Activated naive CD4-positive, alpha-beta T cell treated with anti-CD3 and anti-CD28 coated beads for 36 hours (primary cell): Measurements from ENCODE around the gene COL19A1. TPM values are rescaled to one million over a fixed set of nuclear protein-coding genes. Genes with fewer than 3 reads are reported as not detected.

ENCODE experiments used
- CTCF ChIA-PET: fragments of 350-600 bp; sonication (Branson Sonifier 250); formaldehyde crosslinking; loops from one replicate; lab custom pipeline; 2021; ENCODE audit warnings: antibody characterized with exemption; lab: Charles Lee
- DNase-seq: peaks from one replicate; pipeline ENCODE4 v3.0.0-alpha.2; 2020
- H3K27ac Mint-ChIP-seq: one replicate; pipeline ENCODE4 v1.8.0; 2021; ENCODE audit warnings: mild to moderate bottlenecking, mixed read lengths
- H3K27me3 Mint-ChIP-seq: one replicate; pipeline ENCODE4 v1.8.0; 2021; ENCODE audit warnings: low read depth, mixed read lengths
- H3K36me3 Mint-ChIP-seq: one replicate; pipeline ENCODE4 v1.8.0; 2021; ENCODE audit warnings: low read depth, mixed read lengths
- H3K4me1 Mint-ChIP-seq: one replicate; pipeline ENCODE4 v1.8.0; 2021; ENCODE audit warnings: low read depth, mixed read lengths
- H3K4me3 Mint-ChIP-seq: one replicate; pipeline ENCODE4 v1.8.0; 2021; ENCODE audit warnings: mild to moderate bottlenecking, moderate library complexity, mixed read lengths
- H3K9me3 Mint-ChIP-seq: one replicate; pipeline ENCODE4 v1.8.0; 2021; ENCODE audit warnings: mixed read lengths
- intact Hi-C: fragments of 100-400 bp; cut with micrococcal nuclease; formaldehyde crosslinking; loops from one replicate; pipeline ENCODE4 v1.15.1; 2023
- total RNA-seq, 2 experiments: library from RNA; stranded (reverse); gene quantifications; one replicate each; pipeline ENCODE4 v1.2.3, GENCODE V29; 2021

The COL19A1 gene
- total RNA-seq, 2 experiments from 2014 or later = 0.26 TPM; not detected in 1

DNA sequence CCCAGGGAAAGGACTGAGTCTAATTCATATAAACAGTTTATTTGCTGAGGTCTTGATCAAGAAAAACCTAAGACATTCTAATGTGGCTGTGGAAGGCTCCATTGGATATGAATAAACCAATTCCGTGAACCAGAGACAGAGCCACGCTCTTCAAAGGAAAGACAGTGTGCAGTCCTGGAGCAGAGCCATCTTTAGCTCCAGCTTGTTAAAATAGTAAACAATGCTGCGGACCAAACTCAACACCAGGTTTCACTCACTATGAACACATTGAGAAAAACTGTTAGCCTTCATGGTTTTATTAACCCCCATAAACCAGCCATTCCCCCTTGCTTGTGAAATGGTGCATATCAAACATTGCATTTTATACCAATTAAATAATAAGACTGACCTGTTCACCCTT, 374.7 kb downstream of the COL19A1 start:
- no peak overlapping the region for H3K27ac Mint-ChIP-seq
- no peaks in the 10 kb centered on the region for H3K4me1 Mint-ChIP-seq

DNA sequence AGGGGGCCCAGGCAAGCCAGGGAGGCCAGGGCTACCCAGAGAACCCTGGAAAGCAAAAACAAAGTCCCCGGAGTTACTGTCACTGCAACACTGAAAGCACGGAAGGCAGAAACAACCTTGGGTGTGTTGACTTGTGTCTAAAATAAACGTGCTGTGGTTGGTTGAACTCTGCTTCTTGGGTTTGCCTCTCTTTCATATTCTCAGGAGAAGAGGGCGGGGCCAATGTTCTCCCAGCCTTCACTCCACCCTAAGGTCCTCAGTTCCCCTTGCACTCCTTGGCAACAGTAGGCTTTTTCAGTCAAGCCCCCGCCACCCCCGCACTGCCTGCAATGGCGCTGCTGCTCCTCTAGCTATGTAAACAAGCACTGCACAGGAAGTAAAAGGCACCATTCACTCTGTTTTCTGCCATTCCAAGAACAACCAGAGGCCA, 375.6 kb downstream of the COL19A1 start:
- CTCF ChIA-PET = no interaction called here
- no peaks in the 10 kb centered on the region for H3K4me1 Mint-ChIP-seq
- H3K27ac Mint-ChIP-seq = no peak overlapping the region
- H3K4me3 Mint-ChIP-seq = no peak overlapping the region
- DNase-seq = no peak
- intact Hi-C loops = no loop called here
- no peaks in the 10 kb centered on the region for H3K9me3 Mint-ChIP-seq
- H3K36me3 Mint-ChIP-seq = no peaks in the 10 kb centered on the region
- peaks cover 3% of the 10 kb centered on the region for H3K27me3 Mint-ChIP-seq

More for the DNA sequence above, 374.7 kb downstream of the COL19A1 start:
- Mint-ChIP-seq H3K36me3 (no peaks in the 10 kb centered on the region), H3K27me3 (peaks cover 5% of the 10 kb centered on the region), H3K9me3 (no peaks in the 10 kb centered on the region), H3K4me3 (no peak overlapping the region)
- no peak for DNase-seq
- intact Hi-C loops = no loop called here
- CTCF ChIA-PET = interaction anchor here (0.7 kb wide), 1 partner anchor 20 kb away, joined by 3 read pairs; no protein-coding TSS in a partner anchor

DNA sequence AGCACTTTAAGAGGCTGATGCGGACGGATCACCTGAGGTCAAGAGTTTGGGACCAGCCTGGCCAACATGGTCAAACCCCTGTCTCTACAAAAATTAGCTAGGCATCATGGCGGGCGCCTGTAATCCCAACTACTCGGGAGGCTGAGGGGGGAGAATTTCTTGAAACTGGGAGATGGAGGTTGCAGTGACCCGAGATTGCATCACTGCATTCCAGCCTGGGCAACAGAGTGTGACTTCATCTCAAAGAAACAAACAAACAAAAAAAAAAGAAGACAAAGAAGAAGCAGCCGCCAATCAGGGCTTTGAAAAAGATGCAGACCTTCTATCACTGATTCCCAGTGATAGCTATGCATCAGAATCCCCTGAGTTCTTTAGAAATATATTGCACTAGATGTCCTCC, 379.8 kb downstream of the COL19A1 start:
- no peak overlapping the region for H3K4me3 Mint-ChIP-seq

DNA sequence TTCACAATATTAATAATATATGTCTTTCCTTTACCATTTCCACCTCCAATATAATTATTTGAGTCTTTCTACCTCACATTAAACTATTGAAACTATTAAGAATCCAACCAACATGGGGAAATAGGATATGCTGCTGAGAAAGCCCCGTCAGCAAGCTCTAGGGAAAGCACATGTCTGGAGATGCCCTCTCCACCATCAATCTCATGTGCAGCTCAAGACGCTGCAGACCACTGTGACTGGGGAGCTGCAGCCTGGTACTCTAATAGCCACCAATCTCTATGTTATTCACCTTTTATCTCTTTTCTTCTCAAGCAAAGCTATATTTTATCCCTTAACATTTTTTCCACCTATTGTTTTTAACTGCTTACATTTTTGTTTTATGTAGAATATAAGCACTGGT, 386.2 kb downstream of the COL19A1 start:
- intact Hi-C loops = no loop called here
- H3K4me3 Mint-ChIP-seq = no peak overlapping the region
- CTCF ChIA-PET = no interaction called here
- peaks cover 5% of the 10 kb centered on the region for H3K27me3 Mint-ChIP-seq
- H3K36me3 Mint-ChIP-seq = no peaks in the 10 kb centered on the region
- H3K27ac Mint-ChIP-seq = no peak overlapping the region
- no peak for DNase-seq
- no peaks in the 10 kb centered on the region for H3K4me1 Mint-ChIP-seq
- H3K9me3 Mint-ChIP-seq = no peaks in the 10 kb centered on the region

More for the DNA sequence above, 379.8 kb downstream of the COL19A1 start:
- no peaks in the 10 kb centered on the region for H3K9me3 Mint-ChIP-seq
- intact Hi-C loops = no loop called here
- no peak overlapping the region for H3K27ac Mint-ChIP-seq
- H3K4me1 Mint-ChIP-seq = no peaks in the 10 kb centered on the region
- CTCF ChIA-PET = no interaction called here
- no peak for DNase-seq
- peaks cover 3% of the 10 kb centered on the region for H3K27me3 Mint-ChIP-seq
- no peaks in the 10 kb centered on the region for H3K36me3 Mint-ChIP-seq

DNA sequence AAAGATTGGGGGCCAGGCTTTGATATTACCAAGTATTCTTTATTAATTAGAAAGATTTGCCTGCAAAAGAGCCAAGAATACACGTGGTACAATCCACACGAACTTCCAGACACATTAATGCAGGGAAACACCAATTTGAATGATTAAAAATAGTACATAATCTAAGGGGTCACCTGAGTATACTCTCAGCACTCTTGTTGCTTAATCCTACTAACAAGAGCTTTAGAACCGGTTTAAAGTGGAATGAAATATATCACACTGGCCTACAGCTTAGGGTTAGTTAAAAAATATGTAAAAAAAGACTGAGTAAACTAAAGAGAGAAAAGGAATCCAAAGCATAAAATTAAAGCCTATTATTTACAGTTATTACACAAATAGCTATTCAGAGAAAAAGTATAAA, 387.6 kb downstream of the COL19A1 start:
- Mint-ChIP-seq H3K4me1 (no peaks in the 10 kb centered on the region), H3K4me3 (no peak overlapping the region), H3K27me3 (peaks cover 4% of the 10 kb centered on the region), H3K9me3 (no peaks in the 10 kb centered on the region), H3K27ac (no peak overlapping the region), H3K36me3 (no peaks in the 10 kb centered on the region)
- no peak for DNase-seq
- intact Hi-C loops = no loop called here
- CTCF ChIA-PET = no interaction called here

DNA sequence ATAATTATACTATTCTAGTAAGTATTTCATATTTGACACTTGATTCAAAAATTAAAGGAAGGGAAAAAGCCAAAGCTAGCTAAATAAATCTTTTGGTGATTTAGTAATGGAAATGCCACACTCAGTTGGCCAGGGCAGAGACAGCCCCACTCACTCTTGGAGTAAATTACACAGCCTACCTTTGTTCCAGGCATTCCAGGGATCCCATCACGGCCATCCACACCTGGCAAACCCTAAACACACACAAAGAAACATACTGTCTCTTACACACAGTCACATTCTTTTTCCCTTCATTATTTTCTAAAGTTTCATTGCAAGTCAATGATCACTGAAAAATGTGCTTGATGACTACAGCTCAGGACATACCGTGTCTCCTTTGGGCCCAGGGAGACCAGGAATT, 388.4 kb downstream of the COL19A1 start:
- no peak for DNase-seq
- H3K4me3 Mint-ChIP-seq = no peak overlapping the region
- no peak overlapping the region for H3K27ac Mint-ChIP-seq
- peaks cover 7% of the 10 kb centered on the region for H3K27me3 Mint-ChIP-seq
- intact Hi-C loops = no loop called here
- no peaks in the 10 kb centered on the region for H3K36me3 Mint-ChIP-seq
- CTCF ChIA-PET = no interaction called here
- no peaks in the 10 kb centered on the region for H3K9me3 Mint-ChIP-seq
- H3K4me1 Mint-ChIP-seq = no peaks in the 10 kb centered on the region

DNA sequence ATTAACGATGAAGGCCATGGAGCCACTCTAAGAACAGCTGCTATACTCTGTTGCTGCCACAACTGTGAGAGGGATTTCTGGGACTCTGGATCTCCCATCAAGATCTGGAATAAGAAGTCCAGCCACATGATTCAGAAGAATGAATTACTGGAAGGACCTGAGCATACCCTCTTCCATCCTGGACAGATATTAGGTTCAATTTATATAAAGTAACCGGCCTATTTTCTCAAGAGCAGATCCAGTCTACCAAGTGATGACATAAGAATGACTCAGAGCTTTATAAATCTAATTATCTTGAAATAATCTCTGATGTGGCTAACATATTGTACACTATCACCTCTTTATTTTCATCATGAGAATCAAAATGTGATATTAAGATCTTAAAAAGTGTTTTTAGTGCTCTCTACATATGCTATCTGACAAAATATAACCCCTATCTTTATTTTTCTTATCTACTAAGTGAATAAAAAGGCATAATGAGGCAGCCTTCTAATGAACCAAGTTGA, 391.5 kb downstream of the COL19A1 start:
- H3K4me1 Mint-ChIP-seq = no peaks in the 10 kb centered on the region
- no peaks in the 10 kb centered on the region for H3K9me3 Mint-ChIP-seq
- DNase-seq = no peak
- H3K27me3 Mint-ChIP-seq = peaks cover 6% of the 10 kb centered on the region
- CTCF ChIA-PET = no interaction called here
- H3K27ac Mint-ChIP-seq = no peak overlapping the region
- no peak overlapping the region for H3K4me3 Mint-ChIP-seq
- H3K36me3 Mint-ChIP-seq = no peaks in the 10 kb centered on the region
- intact Hi-C loops = no loop called here

DNA sequence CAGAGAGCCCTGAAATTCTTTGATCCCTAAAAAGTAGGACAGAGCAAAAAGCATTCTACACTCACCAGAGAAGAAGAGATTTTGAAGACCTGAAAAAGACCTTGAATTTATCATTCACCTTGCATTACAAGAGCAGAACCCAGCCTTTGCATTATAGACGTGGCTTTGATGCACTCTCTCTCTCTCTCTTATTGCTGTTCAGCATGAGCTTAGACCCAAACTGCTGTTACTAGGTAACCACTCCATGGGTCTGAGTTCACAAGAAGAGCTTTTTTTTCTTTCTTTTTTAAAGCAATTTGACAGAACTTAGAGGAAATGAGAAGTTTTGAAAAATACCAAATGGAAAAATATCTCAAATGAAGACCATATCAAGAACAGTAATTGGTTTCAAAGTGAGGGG, 392.1 kb downstream of the COL19A1 start:
- CTCF ChIA-PET = no interaction called here
- Mint-ChIP-seq H3K4me3 (no peak overlapping the region), H3K9me3 (no peaks in the 10 kb centered on the region), H3K27ac (no peak overlapping the region), H3K27me3 (peaks cover 6% of the 10 kb centered on the region), H3K36me3 (no peaks in the 10 kb centered on the region), H3K4me1 (no peaks in the 10 kb centered on the region)
- no peak for DNase-seq
- intact Hi-C loops = no loop called here

Other genes starting within 250 kb of the COL19A1 start
- gene LMBRD1, start 69.5 kb upstream of the COL19A1 start, total RNA-seq = 10 to 100 TPM; 10.7 to 12.7 TPM